Stimulated activated CD8-positive, alpha-beta memory T cell treated with anti-CD3 and anti-CD28 coated beads, Interleukin-4, amount 100 ng/mL, for 1 hour (primary cell): ENCODE results near the gene CCNH.

Experiments
- DNase-seq, 2 donors: peaks; one replicate each; pipeline ENCODE4 v3.0.0-alpha.2; 2020; ENCODE audit warnings: low read depth in 2 of 2, low spot score in 1 of 2

CCNH gene

GRCh38 chr5:87403899-87404298 is 8.8 kb downstream of the CCNH start:
- DNase-seq = no peak

- DNase-seq = no peak
These were observed 9.3 kb downstream of the CCNH start for GRCh38 chr5:87403409-87403808.

GRCh38 chr5:87401626-87402025 is 11.1 kb downstream of the CCNH start:
- no peak for DNase-seq

GRCh38 chr5:87400305-87400899 is 12.3 kb downstream of the CCNH start:
- DNase-seq = no peak

- DNase-seq = no peak
These were observed 13.0 kb downstream of the CCNH start for GRCh38 chr5:87399720-87400119.

GRCh38 chr5:87398981-87399614 is 13.6 kb downstream of the CCNH start:
- no peak for DNase-seq

GRCh38 chr5:87394411-87395165 is 18.1 kb downstream of the CCNH start:
- no peak for DNase-seq

- no peak for DNase-seq
These were observed 19.4 kb downstream of the CCNH start for GRCh38 chr5:87393331-87393730.

GRCh38 chr5:87392801-87393200 is 19.9 kb downstream of the CCNH start:
- no peak for DNase-seq

GRCh38 chr5:87392170-87392569 is 20.6 kb downstream of the CCNH start:
- no peak for DNase-seq

GRCh38 chr5:87390576-87391199 is 22.0 kb downstream of the CCNH start:
- no peak for DNase-seq

GRCh38 chr5:87390075-87390474 is 22.7 kb downstream of the CCNH start:
- DNase-seq = no peak

GRCh38 chr5:87389296-87390034 is 23.3 kb downstream of the CCNH start:
- DNase-seq = no peak

- no peak for DNase-seq
These were observed 24.6 kb downstream of the CCNH start for GRCh38 chr5:87388129-87388528.

GRCh38 chr5:87385802-87386201 is 26.9 kb downstream of the CCNH start:
- no peak for DNase-seq

GRCh38 chr5:87383216-87383615 is 29.5 kb downstream of the CCNH start:
- DNase-seq = no peak

GRCh38 chr5:87382224-87382623 is 30.5 kb downstream of the CCNH start:
- no peak for DNase-seq

GRCh38 chr5:87372705-87373104 is 40.0 kb downstream of the CCNH start:
- DNase-seq = no peak

- DNase-seq = no peak
These were observed 43.3 kb downstream of the CCNH start for GRCh38 chr5:87369431-87369830.

- no peak for DNase-seq
These were observed 44.1 kb downstream of the CCNH start for GRCh38 chr5:87368601-87369000.

GRCh38 chr5:87367243-87367642 is 45.5 kb downstream of the CCNH start:
- no peak for DNase-seq
